T-helper 9 cell (primary cell): ENCODE data around the gene MYADM.
A peak's percentile ranks its signal among the peaks of the same experiment; 100 is the strongest.
"Not testable (repeated sequence)": the region's sequence is repeated elsewhere in the genome, so short reads cannot be mapped to it uniquely, and the experiment has no call there.

Experiments
- DNase-seq: peaks from one replicate; pipeline ENCODE4 v3.0.0-alpha.2; 2020

Gene MYADM

GRCh38 chr19:53868892-53869804 lies 1.5 kb downstream of the MYADM start:
- DNase-seq: peak; percentile 85

DNA sequence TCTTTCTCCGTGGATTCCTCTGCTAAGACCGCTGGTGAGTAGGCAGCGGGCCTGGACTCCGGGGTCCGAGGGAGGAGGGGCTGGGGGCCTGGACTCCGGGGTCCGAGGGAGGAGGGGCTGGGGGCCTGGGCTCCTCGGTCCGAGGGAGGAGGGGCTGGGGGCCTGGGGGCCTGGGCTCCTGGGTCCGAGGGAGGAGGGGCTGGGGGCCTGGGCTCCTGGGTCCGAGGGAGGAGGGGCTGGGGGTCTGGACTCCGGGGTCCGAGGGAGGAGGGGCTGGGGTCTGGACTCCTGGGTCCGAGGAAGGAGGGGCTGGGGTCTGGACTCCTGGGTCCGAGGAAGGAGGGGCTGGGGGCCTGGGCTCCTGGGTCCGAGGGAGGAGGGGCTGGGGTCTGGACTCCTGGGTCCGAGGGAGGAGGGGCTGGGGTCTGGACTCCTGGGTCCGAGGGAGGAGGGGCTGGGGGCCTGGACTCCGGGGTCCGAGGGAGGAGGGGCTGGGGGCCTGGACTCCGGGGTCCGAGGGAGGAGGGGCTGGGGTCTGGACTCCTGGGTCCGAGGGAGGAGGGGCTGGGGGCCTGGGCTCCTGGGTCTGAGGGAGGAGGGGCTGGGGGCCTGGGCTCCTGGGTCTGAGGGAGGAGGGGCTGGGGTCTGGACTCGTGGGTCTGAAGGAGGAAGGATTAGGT lies 2.3 kb downstream of the MYADM start:
- not testable (repeated sequence) for DNase-seq

GRCh38 chr19:53870485-53870844 lies 2.8 kb downstream of the MYADM start:
- no peak for DNase-seq

DNA sequence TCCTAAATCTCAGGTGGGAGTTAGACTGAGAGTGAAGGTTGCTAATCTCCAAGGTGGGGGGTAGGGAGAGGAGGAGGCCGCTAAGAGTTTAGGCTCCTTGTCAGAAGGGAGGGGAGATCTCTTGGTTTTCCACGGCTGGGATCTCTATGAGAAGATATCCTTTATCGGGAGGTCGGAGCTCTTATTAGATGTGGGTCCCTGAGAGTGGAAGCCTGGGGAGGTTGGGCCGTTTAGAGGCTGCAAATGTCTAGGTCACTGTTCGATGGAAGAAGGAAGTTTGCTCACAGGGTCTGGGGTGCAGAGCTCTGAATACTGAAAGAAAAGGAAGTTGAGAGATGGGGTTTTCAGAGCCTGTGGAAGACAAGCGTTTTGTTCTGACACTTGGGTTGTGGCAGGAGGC lies 3.8 kb downstream of the MYADM start:
- no peak for DNase-seq

DNA sequence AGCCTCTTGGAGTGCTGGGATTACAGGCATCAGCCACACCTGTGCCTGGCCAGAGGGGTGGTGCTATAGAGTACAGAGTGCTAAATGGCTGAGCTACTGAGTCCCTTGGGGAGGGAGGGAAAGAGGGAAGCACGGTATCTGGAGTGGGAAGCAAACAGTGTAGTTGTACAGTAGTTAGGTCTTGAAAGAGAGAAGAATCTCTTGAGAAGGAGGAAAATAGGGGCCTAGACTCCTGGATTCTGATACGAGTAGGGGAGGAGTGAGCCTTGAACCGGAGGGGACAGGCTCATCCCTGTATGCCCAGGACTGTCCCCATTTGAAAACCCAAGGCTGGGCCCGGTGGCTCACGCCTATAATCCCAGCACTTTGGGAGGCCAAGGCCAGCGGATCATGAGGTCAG lies 5.1 kb downstream of the MYADM start:
- no peak for DNase-seq

DNA sequence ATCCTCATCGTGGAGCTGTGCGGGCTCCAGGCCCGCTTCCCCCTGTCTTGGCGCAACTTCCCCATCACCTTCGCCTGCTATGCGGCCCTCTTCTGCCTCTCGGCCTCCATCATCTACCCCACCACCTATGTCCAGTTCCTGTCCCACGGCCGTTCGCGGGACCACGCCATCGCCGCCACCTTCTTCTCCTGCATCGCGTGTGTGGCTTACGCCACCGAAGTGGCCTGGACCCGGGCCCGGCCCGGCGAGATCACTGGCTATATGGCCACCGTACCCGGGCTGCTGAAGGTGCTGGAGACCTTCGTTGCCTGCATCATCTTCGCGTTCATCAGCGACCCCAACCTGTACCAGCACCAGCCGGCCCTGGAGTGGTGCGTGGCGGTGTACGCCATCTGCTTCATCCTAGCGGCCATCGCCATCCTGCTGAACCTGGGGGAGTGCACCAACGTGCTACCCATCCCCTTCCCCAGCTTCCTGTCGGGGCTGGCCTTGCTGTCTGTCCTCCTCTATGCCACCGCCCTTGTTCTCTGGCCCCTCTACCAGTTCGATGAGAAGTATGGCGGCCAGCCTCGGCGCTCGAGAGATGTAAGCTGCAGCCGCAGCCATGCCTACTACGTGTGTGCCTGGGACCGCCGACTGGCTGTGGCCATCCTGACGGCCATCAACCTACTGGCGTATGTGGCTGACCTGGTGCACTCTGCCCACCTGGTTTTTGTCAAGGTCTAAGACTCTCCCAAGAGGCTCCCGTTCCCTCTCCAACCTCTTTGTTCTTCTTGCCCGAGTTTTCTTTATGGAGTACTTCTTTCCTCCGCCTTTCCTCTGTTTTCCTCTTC lies 6.3 kb downstream of the MYADM start:
- no peak for DNase-seq

DNA sequence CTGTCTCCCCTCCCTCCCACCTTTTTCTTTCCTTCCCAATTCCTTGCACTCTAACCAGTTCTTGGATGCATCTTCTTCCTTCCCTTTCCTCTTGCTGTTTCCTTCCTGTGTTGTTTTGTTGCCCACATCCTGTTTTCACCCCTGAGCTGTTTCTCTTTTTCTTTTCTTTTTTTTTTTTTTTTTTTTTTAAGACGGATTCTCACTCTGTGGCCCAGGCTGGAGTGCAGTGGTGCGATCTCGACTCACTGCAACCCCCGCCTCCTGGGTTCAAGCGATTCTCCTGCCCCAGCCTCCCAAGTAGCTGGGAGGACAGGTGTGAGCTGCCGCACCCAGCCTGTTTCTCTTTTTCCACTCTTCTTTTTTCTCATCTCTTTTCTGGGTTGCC lies 6.9 kb downstream of the MYADM start:
- DNase-seq: no peak

DNA sequence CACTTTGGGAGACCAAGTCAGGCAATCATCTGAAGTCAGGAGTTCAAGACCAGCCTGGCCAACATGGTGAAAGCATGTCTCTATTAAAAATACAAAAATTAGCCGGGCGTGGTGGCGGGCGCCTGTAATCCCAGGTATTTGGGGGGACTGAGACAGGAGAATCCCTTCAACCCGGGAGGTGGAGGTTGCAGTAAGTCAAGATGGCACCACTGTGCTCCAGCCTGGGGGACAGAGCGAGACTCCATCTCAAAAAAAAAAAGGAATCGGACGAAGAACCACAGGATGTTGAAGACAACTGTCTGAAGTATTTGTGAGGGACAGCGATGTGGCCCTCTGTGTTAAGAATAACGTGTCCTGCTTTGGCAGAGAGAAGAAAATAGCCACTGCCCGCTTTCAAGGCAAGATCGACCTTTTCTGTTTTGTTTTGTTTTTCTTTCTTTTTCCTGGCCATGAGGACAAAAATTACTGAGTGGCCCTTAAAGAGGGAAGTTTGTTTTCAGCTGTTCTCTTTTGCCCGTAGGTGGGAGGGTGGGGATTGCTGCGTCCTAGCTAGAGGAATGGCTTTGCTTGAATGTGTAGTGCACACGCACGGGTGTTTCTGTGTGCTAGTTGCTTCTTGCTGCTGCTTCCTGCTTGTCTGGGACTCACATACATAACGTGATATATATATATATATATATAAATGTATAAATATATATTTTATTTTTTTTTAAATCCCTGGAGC lies 8.1 kb downstream of the MYADM start:
- no peak for DNase-seq

DNA sequence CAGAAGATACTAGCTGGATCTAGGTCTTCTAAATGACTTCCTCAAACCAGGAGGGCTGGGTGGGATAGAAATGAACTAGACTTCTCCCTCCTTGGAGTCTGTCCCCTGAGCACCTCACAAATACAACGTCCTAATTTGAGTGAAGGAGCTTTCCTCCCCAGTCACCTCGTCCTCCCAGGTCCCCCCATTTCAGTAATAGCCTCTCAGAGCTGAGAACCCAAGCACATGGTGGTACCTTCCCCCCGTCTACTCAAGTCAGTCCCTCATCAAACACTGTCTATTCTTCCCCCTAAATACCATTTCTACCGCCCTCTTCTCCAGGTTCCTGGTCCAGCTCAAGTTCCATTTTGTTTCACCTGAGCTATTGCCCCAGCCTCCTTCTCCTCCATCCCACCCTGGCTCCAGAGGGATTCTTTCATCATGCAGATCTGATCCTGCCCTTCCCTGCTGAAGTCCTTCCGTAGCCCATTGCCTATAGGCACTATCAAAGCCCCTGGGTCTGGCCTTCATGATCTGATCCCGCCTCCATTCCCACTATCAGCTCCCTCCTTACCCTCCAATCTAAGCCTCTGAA lies 9.1 kb downstream of the MYADM start:
- no peak for DNase-seq

- DNase-seq: no peak
These were observed 9.7 kb downstream of the MYADM start for GRCh38 chr19:53877361-53877766.

DNA sequence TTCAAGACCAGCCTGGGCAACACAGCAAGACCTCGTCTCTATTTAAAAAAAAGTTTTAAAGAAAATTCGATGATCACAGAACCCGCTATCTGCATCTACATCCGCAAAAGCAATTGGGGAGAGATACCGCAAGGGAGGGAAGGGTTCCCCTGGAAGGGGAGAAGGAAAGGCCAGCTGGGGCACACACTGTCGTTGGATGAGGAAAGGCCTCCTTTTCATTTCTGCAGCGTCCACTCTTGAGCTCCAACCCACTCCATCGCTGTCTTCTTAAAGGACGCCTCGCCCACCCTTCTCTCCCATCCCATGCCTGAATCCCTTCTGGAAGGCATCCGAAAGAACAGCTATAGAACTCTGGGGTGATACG lies 11.1 kb downstream of the MYADM start:
- no peak for DNase-seq

- DNase-seq: peak; percentile 58
These were observed 11.7 kb downstream of the MYADM start for GRCh38 chr19:53879140-53880081.

DNA sequence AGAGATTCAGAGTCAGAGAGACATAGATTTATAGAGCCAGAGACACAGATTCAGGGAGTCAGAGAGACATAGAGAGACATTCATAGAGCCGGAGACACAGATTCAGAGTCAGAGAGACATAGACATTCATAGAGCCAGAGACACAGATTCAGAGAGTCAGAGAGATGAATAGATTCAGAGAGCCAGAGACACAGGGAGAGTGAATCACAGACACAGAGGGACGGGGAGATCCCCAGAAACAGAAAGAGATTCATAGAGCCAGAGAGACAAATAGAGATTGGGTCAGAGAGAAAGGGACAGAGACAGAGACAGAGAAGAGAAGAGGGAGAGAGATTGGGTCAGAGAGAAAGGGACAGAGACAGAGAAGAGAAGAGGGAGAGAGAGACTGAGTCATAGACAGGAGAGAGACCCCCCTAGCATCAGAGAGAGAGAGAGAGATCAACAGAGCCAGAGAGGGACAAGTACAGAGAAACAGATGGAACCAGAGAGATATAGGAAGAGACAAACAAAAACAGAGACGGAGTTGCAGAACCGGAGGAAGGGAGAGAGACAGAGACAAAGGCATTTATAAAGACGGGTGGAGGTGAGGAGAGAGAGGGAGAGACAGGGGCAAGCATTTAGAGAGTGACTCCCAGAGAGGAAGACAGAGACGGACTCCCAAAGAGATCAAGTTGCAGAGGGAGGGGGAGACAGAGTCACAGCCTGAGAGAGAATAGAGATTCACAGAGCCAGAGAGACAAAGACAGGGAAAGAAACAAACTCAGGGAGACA lies 13.2 kb downstream of the MYADM start:
- DNase-seq: no peak

GRCh38 chr19:53881482-53882390 lies 14.1 kb downstream of the MYADM start, which contains the start of gene PRKCG:
Gene PRKCG, plus strand, starts transcription at chr19:53882197. Its CDS starts 298 bp downstream, at chr19:53882495.
- DNase-seq: peak; percentile 63

DNA sequence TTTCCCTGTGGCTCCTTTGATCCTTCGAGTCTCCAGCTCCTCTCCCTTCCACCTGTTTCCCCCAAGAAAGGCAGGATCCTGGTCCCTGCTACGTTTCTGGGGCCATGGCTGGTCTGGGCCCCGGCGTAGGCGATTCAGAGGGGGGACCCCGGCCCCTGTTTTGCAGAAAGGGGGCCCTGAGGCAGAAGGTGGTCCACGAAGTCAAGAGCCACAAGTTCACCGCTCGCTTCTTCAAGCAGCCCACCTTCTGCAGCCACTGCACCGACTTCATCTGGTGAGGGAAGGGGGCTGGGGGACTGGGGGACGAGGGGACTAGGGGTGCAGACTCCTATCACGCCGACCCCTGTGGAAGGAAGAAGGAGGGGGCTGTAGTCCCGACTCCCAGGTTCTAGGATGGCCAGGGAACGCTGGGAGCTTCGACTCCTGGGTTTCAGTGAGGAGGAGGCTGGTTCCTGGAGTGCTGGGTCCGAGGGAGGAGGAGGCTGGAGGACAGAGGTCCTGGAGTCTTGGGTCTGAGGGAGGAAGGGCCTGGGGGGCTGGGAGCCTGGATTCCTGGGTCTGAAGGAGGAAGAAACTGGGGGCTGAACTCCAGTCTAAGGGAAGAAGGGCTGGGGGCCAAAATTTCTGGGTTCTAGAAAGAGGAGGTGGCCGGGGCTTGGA lies 14.8 kb downstream of the MYADM start:
- DNase-seq: no peak

- DNase-seq: no peak
These were observed 15.6 kb downstream of the MYADM start for GRCh38 chr19:53883231-53883661.

DNA sequence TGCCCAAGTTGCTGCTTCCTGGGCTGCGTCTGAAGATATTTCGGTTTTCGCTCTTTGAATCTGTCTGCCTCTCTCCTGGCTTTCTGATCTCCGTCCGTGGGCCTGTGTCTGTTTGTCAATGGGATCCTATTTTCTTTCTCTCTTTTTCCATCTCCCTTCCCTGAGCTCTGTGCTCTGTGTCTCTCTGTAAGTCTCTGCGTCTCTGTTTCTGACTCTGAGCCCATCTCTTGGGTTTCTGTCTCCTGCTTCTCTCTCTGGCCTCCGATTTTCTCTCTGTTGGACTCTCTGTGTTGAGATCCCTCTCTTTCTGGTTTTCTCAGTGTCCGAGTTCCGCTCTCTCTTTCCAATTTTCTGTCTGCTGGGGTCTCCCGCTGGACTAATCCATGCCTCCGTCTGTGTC lies 16.1 kb downstream of the MYADM start:
- no peak for DNase-seq

DNA sequence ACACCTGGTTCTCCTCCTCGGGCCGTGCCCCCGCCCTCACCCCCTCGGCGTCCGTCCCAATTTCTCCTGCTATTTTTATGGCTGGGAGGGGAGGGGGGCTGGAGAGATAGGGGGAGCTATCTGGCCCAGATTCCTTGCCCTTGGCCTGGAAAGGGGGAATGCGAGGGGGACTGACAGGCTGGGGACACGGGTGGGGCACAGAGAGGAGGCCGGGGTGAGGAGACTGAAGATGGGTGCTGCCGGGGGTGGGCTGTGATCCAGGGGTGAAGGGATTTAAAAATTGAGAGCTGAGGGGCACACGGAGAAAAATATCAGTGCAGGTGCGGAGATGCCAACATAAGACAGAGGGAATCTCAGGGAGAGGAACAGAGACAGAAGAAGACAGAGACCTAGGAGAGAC lies 16.6 kb downstream of the MYADM start:
- DNase-seq: no peak

DNA sequence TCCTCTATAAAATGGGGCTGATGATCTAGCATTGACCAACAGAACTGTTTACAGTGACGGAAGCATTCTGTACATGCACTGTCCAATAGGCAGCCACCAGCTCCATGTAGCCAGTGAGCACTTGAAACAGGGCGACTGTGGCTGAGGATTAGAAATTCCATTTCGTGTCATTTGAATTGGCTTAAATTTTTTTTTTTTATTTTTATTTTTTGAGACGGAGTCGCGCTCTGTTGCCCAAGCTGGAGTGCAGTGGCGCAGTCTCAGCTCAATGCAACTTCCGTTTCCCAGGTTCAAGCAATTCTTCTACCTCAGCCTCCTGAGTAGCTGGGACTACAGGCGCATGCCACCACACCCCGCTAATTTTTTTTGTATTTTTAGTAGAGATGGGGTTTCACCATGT lies 17.4 kb downstream of the MYADM start:
- DNase-seq: no peak
